Renal cortical epithelial cell (primary cell): Measurements from ENCODE around the gene NOC4L. TPM values are rescaled to one million over a fixed set of nuclear protein-coding genes. Genes with fewer than 3 reads are reported as not detected.

Source experiments
- DNase-seq: peaks from one replicate; pipeline ENCODE4 v3.0.0-alpha.2; 2011; ENCODE audit warnings: low read depth
- total RNA-seq: library from RNA; depleted of rRNA; stranded (reverse); fragments of >200 nt; gene quantifications from 2 replicates; pipeline ENCODE4 v1.2.3, GENCODE V29; 2014

The NOC4L gene
- total RNA-seq, 1 donor from 2014 or later: 16.9 TPM

DNA sequence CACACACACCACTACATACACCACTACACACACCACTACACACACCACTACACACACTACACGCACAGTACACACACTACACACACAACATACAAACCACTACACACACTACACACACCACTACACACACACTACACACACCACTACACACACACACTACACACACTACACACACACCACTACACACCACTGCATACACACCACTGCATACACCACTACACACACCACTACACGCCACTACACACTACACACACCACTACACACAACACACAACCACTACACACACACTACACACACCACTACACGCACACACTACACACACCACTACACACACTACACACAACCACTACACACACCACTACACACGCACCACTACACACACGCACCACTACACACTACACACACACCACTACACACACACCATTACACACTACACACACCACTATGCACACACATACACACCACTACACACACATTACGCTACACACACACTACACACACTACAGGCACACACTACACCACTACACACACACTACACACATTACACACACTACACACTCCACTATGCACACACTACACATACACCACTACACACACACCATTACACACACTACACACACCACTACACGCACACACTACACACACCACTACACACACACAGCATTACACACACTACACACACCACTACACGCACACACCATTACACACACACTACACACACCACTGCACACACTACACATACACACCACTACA lies 12.5 kb downstream of the NOC4L start:
- no peak for DNase-seq

DNA sequence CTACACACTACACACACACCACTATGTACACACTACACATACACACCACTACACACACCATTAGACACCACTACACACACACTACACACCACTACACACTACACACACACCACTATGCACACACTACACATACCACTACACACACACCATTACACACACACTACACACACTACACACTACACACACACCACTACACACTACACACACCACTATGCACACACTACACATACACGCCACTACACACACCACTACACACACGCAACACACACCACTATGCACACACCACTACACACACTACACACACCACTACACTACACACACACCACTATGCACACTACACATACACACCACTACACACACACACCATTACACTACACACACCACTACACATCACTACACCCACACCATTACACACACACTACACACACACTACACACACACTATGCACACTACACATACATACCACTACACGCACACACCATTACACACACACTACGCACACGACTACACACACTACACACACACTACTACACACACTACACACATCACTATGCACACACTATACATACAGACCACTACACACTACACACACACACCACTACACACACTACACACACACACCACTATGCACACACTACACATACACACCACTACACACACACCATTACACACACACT lies 13.6 kb downstream of the NOC4L start:
- no peak for DNase-seq

DNA sequence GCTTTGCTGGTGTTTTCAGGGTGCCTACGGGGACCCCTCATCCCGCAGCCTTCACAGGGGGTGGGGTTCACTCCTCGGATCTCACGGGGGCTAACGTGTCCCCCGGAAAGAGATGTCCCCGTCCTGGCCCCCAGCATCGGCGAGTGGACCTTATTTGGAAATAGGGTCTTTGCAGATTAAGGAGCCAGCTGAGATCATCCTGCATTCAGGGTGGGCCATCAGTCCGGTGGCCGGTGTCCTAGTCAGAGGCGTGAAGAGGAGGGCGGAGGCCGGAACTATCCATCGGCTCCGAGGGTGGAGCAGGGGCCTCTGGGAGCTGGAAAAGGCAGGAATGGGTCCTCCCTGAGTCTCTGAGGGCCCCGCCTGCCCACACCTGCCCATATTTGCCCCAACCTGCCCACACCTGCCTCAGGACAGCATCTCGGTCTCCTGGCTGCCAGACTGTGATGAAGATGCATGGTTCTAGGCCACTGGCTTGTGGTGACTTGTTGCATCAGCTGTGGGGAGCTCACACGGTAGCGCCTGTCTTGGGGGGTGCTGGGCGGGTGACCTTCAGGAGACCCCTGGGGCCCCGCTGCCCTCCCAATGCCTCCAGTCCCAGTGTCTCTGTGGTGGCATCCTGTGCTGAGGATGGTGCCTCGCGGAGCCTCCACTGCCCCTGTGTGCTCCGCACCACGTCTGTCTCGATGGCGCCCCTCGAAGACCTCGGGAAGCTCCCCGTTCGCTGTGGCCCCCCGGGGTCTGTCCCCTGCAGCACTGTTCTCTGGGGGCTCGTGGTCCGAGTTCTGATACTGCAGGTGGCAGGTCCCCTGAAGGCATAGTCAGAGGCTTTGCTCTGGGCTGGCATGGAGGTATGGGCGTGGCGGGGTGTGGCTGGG lies 14.7 kb downstream of the NOC4L start:
- no peak for DNase-seq

DNA sequence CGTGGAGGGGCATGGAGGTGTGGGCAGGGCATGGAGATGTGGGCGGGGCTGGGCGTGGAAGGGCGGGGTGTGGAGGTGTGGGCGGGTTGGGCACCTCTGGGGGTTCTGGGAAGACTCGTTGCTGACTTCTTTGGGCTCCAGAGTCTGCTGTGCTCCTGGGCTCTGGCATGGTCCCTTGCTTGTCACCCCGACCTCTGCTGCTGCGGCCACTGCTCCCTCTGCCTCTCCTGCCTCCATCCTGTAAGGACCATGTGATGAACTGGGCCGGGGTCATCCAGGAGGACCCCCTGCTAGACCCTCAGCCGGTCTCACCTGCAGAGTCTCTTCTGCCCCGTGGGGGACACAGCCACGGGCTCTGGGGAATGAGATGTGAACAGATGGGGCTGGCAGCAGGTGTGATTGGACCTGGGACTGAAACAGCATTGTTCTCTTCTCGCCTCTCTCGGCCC lies 15.3 kb downstream of the NOC4L start:
- DNase-seq: no peak

DNA sequence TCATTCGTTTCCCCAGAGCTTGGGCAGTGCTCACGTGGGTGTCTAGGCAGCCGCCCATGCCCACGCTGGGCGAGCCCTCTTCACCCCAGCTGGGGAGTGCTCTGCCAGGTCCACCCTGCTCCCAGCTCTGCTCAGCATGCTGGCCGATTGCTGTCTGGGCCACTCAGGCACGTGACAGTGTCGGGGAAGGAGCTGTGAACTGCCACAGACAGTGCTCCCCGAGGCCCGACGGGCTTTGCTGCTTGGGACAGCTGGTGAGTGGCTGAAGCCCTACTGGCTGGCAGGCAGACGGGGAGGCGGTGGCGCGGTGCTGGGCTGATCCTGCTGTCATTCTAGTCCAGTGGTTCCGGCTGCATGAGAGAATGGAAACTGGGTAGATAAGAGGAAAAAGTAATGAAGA lies 15.8 kb downstream of the NOC4L start:
- DNase-seq: no peak

DNA sequence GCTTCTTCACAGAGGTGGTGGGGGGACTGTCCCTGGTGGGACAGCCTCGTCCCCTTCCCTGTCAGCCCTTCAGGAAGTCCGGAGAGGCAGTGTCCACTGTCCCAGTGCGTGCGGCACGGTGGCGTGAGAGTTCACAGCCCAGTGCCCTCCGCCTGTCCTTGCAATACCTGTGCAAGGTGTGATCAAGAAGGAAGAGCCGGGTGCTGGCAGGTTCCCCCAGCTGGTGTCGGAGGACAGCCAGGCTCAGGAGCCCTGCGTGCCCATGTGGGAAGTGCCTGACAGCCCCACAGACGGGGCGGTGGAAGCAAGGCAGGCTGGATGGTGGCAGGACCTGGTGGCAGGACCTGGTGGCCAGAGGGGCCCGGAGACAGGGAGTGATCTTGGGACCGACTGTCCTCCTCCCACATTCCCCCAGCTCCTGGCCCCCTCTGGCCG lies 16.4 kb downstream of the NOC4L start:
- DNase-seq: no peak

DNA sequence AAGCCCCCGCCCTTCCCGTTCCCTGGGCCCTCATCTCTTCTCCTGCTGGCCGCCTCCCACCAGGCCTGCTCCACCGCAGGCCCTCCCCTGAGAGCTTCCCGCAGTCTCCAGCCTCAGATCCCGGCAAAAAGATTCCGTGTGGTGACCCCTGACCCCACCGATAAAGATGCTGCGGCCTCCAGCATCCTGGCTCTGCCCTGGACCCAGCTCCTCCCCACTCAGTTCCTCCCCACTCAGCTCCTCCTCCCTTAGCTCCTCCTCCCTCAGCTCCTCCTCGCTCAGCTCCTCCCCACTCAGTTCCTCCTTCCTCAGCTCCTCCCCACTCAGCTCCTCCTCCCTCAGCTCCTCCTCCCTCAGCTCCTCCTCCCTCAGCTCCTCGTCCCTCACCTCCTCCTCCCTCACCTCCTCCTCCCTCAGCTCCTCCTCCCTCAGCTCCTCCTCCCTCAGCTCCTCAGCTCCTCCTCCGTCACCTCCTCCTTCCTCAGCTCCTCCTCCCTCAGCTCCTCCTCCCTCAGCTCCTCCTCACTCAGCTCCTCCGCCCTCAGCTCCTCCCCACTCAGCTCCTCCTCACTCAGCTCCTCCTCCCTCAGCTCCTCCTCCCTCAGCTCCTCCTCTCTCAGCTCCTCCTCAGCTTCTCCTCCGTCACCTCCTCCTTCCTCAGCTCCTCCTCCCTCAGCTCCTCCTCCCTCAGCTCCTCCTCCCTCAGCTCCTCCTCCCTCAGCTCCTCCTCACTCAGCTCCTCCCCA lies 17.0 kb downstream of the NOC4L start:
- DNase-seq: no peak

DNA sequence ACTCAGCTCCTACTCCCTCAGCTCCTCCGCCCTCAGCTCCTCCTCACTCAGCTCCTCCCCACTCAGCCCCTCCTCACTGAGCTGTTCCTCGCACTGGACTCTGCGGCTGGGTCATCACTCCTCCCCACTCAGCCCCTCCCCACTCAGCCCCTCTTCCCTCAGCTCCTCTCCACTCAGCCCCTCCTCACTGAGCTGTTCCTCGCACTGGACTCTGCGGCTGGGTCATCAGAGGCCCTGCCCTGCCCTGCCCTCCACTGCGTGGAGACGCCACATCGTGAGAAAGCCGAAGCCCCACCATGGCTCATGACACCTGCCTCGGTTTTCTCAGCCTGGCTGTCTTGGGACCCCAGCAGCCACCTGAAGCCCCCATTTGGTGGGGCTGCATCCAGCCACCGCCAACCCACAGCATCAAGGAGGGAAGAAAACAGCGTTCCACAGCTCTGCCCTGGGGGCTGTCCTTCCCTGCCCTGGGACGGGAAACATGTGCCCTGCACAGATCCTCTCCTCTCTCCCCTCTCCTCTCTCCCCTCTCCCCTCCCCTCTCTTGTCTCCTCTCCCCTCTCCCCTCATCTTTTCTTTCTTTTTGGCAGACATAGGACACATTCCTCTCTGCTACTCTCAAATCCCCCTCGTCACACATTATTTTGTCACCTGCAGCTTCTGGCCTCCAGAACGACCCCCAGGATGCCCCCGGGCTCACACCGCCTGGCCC lies 17.7 kb downstream of the NOC4L start:
- no peak for DNase-seq

DNA sequence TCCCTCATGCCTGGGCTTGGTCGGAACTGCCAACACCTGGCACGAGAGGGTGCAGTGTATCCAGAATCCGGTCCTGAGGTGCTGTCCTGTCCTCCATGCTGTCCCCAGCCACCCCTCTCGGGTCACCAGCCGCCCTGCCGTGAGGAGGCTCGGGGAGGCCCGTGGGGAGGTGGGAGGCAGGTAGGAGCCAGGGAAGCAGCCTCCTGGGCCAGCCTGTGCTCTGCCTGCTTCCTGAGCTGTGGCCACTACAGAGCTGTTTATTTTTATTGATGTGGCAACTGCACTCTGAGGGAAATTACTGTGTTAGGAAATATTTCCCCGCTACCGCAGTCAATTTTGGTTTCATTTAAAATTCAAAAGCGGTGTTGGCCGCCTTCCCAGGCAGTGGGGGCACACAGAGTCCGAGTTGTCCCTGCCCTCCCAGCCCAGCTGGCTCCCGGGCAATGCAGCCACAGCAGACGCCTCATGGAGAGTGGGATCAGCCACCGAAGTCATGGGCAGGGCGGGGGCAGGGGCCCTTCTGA lies 18.3 kb downstream of the NOC4L start:
- DNase-seq: peak; percentile 81

DNA sequence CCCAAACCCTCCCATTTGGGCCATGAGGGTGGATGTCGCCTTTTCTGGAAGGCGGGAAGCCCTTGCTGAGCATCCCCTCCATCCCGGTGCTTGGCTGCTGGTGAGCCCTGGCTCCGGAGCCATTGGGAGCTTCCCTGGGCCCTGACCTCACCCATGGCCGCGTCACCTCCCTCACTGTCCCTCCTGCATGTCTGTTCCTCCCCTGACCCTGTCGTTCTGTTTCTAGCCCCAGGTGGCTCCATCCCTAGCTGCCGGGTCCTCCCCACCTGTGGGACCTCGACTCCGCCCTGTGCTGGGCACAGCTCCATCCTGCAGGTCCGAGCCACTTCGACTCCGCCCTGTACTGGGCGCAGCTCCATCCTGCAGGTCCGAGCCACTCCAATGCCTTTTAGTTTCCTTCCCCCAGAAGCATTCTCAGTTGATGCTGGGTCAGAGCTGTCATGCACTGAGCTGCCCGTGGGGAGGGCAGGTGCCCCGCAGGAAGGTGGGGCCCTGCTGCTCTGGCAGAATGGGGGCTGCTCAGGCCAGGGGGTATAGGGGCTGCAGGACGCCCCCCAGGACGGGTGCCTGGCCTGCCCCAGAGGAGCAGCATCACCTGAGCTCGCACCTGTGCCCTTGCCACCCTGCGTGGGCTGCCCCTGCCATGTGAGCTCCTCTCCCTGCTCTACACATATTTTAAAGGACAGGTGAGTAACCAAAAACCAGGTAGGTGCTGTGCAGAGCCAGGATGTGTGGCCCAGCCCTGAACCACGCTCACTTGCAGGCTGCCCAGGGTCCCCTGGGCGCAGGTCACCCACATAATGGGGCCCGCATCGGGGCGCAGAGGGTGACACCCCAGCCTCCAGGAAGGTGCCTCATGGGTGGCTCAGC lies 19.0 kb downstream of the NOC4L start:
- no peak for DNase-seq

DNA sequence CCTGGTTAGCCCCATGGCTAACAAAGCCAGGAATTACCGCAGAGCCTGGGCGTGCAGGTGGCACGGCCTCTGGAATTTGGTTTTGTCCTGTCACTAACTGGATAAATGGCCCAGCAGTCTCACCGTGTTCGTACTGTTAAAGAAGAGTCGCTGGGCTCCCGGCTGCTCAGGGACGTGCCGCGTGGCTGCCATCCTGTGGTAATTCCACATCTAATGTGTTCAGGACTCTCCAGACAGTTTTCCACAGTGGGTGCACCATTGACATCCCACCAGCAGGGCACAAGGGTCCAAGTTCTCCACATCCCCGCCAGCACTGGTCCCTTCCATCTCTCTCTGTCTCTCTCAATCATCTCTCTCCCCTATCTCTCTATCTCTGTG lies 19.6 kb downstream of the NOC4L start:
- no peak for DNase-seq

DNA sequence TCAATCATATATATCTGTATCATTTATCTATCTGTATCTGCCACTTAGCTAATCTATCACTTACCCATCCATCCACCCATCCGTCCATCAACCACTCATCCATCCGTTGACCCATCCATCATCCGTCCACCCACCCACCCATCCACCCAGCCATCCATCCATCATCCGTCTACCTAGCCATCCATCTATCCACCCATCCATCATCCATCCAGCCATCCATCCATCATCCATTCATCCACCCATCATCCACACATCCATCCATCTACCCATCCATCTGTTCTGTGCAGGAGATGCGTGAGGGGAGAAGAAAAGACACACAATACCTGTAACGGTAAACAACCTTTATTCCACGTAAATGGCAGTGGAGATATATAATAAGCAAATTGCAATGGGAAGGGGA lies 20.2 kb downstream of the NOC4L start:
- DNase-seq: no peak

DNA sequence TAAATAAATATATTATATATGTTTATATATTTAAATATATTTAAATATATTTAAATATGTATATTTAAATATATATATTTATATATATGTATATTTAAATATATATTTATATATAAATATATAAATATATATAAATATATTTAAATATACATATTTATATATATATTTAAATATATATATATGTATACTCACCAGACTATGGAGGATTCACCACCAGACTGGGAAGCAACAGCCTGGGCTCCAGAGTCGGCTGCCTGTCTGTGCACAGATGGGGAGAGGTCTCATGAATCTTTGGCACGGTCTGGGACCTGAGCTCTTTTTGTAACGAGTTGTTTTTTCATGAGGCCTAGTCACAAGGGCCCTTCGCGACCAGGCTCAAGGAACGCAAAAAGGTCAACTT lies 21.3 kb downstream of the NOC4L start:
- DNase-seq: no peak

DNA sequence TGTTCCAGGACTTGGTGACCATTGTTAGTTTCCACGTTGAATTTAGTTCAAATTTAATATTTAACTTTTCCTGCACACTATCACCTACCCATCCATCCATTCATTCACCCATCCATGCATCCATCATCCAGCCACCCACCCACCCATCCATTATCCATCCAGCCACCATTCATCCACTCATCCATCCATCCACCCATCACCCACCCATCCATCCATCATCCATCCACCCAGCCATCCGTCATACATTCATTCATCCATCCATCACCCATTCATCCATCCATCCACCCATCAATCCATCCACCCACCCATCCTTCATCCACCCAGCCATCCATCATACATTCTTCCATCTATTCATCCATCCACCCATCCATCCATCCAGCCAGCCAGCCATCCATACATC lies 21.8 kb downstream of the NOC4L start:
- DNase-seq: no peak

DNA sequence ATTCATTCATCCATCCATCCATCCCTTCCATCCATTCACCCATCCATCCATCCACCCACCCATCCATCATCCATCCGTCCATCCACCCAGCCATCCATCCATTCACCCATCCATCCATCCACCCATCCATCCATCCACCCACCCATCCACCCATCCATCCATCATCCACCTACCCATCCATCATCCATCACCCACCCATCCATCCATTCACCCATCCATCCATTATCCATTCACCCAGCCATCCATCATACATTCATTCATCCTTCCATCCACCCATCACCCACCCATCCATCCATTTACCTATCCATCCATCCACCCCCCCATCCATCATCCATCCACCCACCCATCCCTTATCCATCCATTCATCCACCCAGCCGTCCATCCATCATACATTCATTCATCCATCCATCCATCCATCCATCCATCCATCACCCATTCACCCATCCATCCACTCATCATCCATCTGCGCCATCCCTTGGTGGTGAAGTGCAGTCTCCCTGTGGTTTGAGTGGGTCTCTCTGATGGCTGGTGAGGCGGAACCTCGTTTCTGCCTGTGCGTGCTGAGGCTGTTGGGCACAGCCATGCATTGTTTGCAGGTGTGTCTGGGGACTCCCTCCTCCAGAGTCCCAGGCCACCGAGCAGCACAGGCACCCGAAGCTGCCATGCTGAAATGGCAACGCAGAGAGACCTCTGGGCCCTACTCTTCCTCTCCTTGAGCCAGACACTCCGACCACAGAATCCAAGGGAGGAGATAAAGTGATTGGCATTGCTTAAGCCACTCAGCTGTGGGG lies 22.7 kb downstream of the NOC4L start:
- no peak for DNase-seq

DNA sequence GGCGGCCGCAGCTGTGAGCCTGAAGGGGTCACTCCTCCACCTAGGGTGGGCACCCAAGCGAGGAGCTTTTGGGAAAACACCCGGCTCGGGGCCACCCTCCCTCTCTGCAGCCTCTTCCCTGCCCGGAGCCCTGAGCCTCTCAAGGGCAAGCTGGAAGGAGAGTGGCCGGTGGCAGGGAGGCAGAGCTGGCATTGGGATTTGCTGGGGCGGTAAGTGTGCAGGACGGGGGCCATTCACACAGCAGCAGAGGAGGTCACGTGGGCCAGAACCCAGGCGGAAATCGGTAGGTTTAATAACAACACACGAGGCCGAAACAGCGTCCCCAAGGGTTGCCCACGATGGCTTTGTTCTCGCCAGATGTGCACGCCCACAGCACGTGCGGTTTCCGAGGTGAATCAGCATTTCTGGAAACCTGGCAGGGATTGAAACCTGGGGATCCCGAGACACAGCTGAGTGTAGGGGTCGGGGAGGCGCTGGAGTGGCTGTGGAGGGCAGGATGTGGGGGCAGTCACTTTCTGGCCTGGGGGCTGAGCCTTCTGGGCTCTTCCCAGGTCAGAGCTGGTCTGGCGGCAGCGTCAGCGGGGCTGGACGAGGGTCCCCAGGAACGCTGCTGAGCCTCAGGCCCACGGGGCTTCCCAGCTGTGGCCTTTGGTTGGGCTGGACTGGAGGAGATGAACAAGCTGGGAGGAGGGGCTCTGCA lies 23.5 kb downstream of the NOC4L start:
- no peak for DNase-seq

DNA sequence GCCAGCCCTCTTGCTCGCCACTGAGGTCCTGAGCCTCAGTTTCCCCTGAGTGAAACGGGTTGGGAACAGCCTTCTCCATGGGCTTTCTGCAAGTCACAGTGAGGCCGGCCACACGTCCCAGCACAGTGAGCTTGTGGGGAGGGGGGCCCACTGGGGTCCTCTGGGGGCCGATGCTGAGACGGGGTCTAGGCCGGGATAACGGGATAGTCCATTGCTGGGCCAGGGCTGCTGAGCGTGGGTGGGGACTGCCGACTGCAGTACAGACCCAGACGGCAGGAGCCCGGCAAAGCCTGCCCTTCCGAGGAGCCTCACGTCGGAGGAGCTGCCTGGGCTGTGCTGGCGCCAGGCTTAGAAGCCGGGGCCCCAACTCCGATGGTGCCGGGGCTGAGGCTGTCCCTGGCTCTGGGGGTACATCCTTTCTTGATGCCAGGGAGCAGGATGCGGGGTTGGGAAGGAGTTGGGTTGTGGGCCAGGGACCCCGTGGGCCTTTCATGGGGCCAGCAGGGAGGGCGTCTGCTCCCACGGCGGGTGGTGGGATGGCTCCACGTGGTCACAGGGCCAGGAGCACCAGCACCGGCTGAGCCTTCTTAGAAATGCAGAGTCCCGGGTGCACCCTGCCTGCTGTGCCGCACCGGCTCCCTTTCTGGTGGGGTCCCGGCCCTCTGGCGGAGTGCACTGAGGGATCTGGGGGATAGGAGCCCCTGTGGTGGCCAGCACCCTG lies 24.2 kb downstream of the NOC4L start:
- DNase-seq: no peak

DNA sequence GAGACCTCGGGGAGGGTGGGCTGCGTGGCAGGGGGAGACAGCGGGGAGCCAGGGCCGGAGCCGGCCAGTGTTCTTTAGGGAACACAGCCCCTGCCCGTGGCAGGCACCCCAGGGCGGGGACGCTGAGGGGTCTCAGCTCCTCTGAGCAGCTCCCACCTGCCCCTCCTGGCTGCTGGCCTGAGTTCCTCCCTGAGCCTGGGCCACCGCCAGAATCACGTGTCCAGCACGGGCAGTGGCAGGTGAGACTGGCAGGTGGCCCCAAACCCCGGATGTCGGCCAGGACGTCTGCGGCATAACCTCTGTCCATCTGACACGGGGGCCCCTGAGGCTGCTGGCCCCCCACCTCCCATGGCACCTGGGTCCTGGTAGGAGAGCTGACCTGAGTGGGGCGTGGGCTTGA lies 25.1 kb downstream of the NOC4L start:
- no peak for DNase-seq
